H1 (cell line): ENCODE measurements around the gene BSN. TPM values are rescaled to one million over a fixed set of nuclear protein-coding genes. Genes with fewer than 3 reads are reported as not detected.

Source experiments
- BACH1 ChIP-seq: IDR thresholded peaks from 2 replicates; pipeline ENCODE4 v1.6.1; 2012; ENCODE audit warnings: low read length, improper control_type of control experiment
- BCL11A ChIP-seq, 2 experiments: IDR thresholded peaks; one replicate each; pipeline ENCODE4 v1.6.1; 2011; ENCODE audit warnings: low read depth in 2 of 2, low read length in 2 of 2, mild to moderate bottlenecking in 2 of 2
- CHD1 ChIP-seq: IDR thresholded peaks from 2 replicates; pipeline ENCODE4 v1.6.1; 2012; ENCODE audit warnings: low read depth, low read length, improper control_type of control experiment
- CHD7 ChIP-seq: fragments of 300-600 bp; sonication (generic); IDR thresholded peaks from 2 replicates; pipeline ENCODE4 v1.7.1; 2012; ENCODE audit warnings: low read length, moderate library complexity, mild to moderate bottlenecking, inconsistent platforms; ENCODE audit not compliant: insufficient replicate concordance
- HDAC2 ChIP-seq, 2 experiments: fragments of 300-600 bp in 1 of 2; sonication (generic) in 1 of 2; IDR thresholded peaks; 2 replicates each; pipeline ENCODE4 v1.6.1; 2011 to 2012; ENCODE audit warnings: low read depth in 2 of 2, low read length in 2 of 2, mild to moderate bottlenecking in 2 of 2, moderate library complexity in 2 of 2, borderline replicate concordance in 1 of 2, inconsistent platforms in 1 of 2
- MAFK ChIP-seq: IDR thresholded peaks from 2 replicates; pipeline ENCODE4 v1.6.1; 2012; ENCODE audit warnings: low read depth, mild to moderate bottlenecking, improper control_type of control experiment, low read length
- POU5F1 ChIP-seq: IDR thresholded peaks from 2 replicates; pipeline ENCODE4 v1.6.1; 2011; ENCODE audit warnings: low read depth, mild to moderate bottlenecking, low read length, moderate library complexity
- SIN3A ChIP-seq, 2 experiments: IDR thresholded peaks in 1 of 2; conservative IDR thresholded peaks in 1 of 2; 2 replicates each; pipeline ENCODE4 v1.6.1; 2011 to 2012; ENCODE audit warnings: low read length in 2 of 2, improper control_type of control experiment in 1 of 2, low read depth in 1 of 2, mild to moderate bottlenecking in 1 of 2
- SIRT6 ChIP-seq: IDR thresholded peaks from one replicate; pipeline ENCODE4 v1.7.1; 2012; ENCODE audit warnings: low read length, inconsistent platforms
- SIX5 ChIP-seq: IDR thresholded peaks from 2 replicates; pipeline ENCODE4 v1.6.1; 2011; ENCODE audit warnings: mild to moderate bottlenecking, low read depth, low read length
- SP2 ChIP-seq: IDR thresholded peaks from 2 replicates; pipeline ENCODE4 v1.6.1; 2012; ENCODE audit warnings: mild to moderate bottlenecking, low read length, inconsistent platforms
- TAF7 ChIP-seq: optimal IDR thresholded peaks from 2 replicates; pipeline ENCODE3; 2011; ENCODE audit warnings: low read depth, mild to moderate bottlenecking, inconsistent platforms, low read length, moderate library complexity, borderline replicate concordance
- TCF12 ChIP-seq: IDR thresholded peaks from 2 replicates; pipeline ENCODE4 v1.6.1; 2011; ENCODE audit warnings: low read depth, mild to moderate bottlenecking, low read length
- polyA plus RNA-seq, 7 experiments: library from polyadenylated mRNA; depleted of rRNA in 3 of 7; stranded (reverse) in 5 of 7; unstranded in 2 of 7; fragments of >200 nt in 5 of 7; fragments of 200-250 nt in 2 of 7; gene quantifications; 1 replicate in 5 of 7; 2 replicates in 1 of 7; 4 replicates in 1 of 7; pipeline versions ENCODE4 v1.2.1 to v1.2.3, GENCODE V29; 2011 to 2013; ENCODE audit warnings: missing spikeins in 2 of 7, mixed read lengths in 2 of 7
- total RNA-seq: library from RNA; stranded (reverse); fragmentation: NEBNext Ultra II Directional; extraction: Animal tissue kit (Norgen Biotek cat#: 25700); gene quantifications from 2 replicates; pipeline ENCODE4 v1.2.1, GENCODE V29; 2021

Gene BSN
- total and polyA plus RNA-seq, 2 of the 8 experiments (the other 6 are each of a cell fraction or from before 2014, with no cell fraction given) = 0.60 to 3.0 TPM

DNA sequence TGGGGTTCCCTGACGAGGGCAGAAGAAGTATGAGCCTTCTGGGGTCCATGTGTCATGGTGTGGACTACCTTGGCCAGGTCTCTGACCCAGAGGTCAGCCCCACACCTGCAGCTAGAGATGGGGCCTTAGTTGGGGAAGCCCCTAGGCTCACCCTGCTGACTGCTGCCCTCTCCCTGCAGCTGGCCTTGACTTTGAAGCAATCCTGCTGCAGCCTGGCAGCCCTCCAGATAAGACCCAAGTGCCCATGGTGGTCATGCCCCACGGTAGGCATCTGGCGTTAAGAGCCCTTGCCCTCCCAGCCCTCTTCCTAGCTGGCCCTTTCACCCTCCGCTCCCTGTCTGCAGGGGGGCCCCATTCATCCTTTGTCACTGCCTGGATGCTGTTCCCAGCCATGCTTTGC, 127.3 kb downstream of the BSN start (continued):
- TF ChIP-seq CHD7 (no peak), SIRT6 (no peak), MAFK (no peak), TAF7 (no peak), SP2 (no peak), TCF12 (no peak), SIN3A (conservative IDR thresholded peaks at IDR 0.05 in 1 of 2, IDR thresholded peaks at IDR 0.05 in 1 of 2; ENCODE audit: low read depth in 1 of 2, low read length in 2 of 2) (no peak), BCL11A (IDR thresholded peaks at IDR 0.05; ENCODE audit: low read depth in 2 of 2, low read length in 2 of 2) (no peak), CHD1 (no peak), BACH1 (no peak), SIX5 (no peak), POU5F1 (no peak), HDAC2 (IDR thresholded peaks at IDR 0.05; ENCODE audit: borderline replicate concordance in 1 of 2, low read depth in 2 of 2, low read length in 2 of 2) (no peak)
